Colonic mucosa (tissue), 4 donors: ENCODE results near the gene EPX. TPM values are rescaled to one million over a fixed set of nuclear protein-coding genes. Genes with fewer than 3 reads are reported as not detected.

Experiments used
- DNase-seq: peaks from one replicate; pipeline ENCODE4 v3.0.0-alpha.2; 2020
- H3K27ac ChIP-seq: fragments of 200-600 bp; one replicate; pipeline ENCODE4 v1.8.0; 2021
- H3K27me3 ChIP-seq: fragments of 200-600 bp; one replicate; pipeline ENCODE4 v1.8.0; 2021
- H3K36me3 ChIP-seq: fragments of 200-600 bp; one replicate; pipeline ENCODE4 v1.8.0; 2021
- H3K4me1 ChIP-seq: fragments of 200-600 bp; one replicate; pipeline ENCODE4 v1.8.0; 2021; ENCODE audit warnings: mild to moderate bottlenecking
- H3K4me3 ChIP-seq: fragments of 200-600 bp; one replicate; pipeline ENCODE4 v1.8.0; 2021
- H3K9ac ChIP-seq, 2 donors: one replicate each; pipeline ENCODE4 v1.7.0; 2013; ENCODE audit warnings: control low read depth in 2 of 2, low read depth in 2 of 2, low read length in 2 of 2
- H3K9me3 ChIP-seq: fragments of 200-600 bp; one replicate; pipeline ENCODE4 v1.8.0; 2021
- intact Hi-C: fragments of 100-400 bp; cut with DNase I; formaldehyde crosslinking; loops from one replicate; pipeline ENCODE4 v1.14.1; 2022
- total RNA-seq, 2 donors: library from RNA; stranded (reverse); fragmentation: NEBNext Ultra II Directional in 1 of 2; extraction: Animal tissue kit (Norgen Biotek cat#: 25700) in 1 of 2; gene quantifications; one replicate each; pipeline ENCODE4 v1.2.1, GENCODE V29; 2021
- TF ChIP-seq, protein P1 (sequence below): fragments of 200-600 bp; IDR thresholded peaks from one replicate; pipeline ENCODE4 v1.8.0; 2022; ENCODE audit warnings: antibody characterized with exemption, mild to moderate bottlenecking
- donor health status: healthy.
- donor health status: DM: no; HTN: no; CAD: no.
- donor health status: DM: no; HTN: no; CAD: no.

The EPX gene
- total RNA-seq, 2 donors from 2014 or later: not detected

DNA sequence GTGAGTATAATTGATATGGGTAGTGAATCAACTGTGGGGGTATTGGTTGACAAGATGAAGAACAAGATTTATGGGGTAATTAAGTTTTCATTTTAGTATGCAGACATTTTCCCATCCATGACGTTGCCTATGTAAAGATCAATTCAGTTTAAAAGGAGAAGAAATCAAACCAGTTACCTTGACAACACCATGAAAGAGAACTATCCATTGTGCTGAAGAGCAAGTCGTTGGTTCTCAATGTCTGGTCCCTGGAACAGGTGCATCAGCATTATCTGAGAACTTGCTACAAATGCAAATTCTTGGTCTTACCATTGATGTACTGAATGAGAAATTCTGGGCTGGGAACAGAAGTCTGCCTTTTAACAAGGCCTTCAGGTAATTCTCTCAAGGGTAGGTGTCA lies 26.5 kb upstream of the EPX start:
- H3K27ac ChIP-seq: no peak overlapping the region

GRCh38 chr17:58166682-58167081 lies 25.8 kb upstream of the EPX start, which contains the start of gene OR4D2:
OR4D2 (plus strand) TSS chr17:58166982; CDS start chr17:58169656, 2,674 bp downstream.
- Histone ChIP-seq H3K27me3 (no peaks in the 10 kb centered on the region), H3K36me3 (no peaks in the 10 kb centered on the region)
- intact Hi-C loops: no loop called here

More for the DNA sequence above, 26.5 kb upstream of the EPX start:
- DNase-seq: no peak
- TF ChIP-seq, protein P1, sequence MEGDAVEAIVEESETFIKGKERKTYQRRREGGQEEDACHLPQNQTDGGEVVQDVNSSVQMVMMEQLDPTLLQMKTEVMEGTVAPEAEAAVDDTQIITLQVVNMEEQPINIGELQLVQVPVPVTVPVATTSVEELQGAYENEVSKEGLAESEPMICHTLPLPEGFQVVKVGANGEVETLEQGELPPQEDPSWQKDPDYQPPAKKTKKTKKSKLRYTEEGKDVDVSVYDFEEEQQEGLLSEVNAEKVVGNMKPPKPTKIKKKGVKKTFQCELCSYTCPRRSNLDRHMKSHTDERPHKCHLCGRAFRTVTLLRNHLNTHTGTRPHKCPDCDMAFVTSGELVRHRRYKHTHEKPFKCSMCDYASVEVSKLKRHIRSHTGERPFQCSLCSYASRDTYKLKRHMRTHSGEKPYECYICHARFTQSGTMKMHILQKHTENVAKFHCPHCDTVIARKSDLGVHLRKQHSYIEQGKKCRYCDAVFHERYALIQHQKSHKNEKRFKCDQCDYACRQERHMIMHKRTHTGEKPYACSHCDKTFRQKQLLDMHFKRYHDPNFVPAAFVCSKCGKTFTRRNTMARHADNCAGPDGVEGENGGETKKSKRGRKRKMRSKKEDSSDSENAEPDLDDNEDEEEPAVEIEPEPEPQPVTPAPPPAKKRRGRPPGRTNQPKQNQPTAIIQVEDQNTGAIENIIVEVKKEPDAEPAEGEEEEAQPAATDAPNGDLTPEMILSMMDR: no peak
- no peaks in the 10 kb centered on the region for H3K27me3 ChIP-seq
- H3K9ac ChIP-seq: no peak overlapping the region
- intact Hi-C loops: no loop called here
- no peaks in the 10 kb centered on the region for H3K36me3 ChIP-seq
- no peaks in the 10 kb centered on the region for H3K9me3 ChIP-seq
- no peak overlapping the region for H3K4me3 ChIP-seq
- no peaks in the 10 kb centered on the region for H3K4me1 ChIP-seq

GRCh38 chr17:58170622-58171021 lies 21.9 kb upstream of the EPX start:
- H3K36me3 ChIP-seq: no peaks in the 10 kb centered on the region
- H3K4me1 ChIP-seq: no peaks in the 10 kb centered on the region
- TF ChIP-seq, protein P1: no peak
- H3K27ac ChIP-seq: no peak overlapping the region
- H3K9ac ChIP-seq: no peak overlapping the region
- no peaks in the 10 kb centered on the region for H3K9me3 ChIP-seq
- no peaks in the 10 kb centered on the region for H3K27me3 ChIP-seq
- intact Hi-C loops: no loop called here
- no peak overlapping the region for H3K4me3 ChIP-seq
- DNase-seq: no peak

More at GRCh38 chr17:58166682-58167081, 25.8 kb upstream of the EPX start, which contains the start of gene OR4D2:
- TF ChIP-seq, protein P1: no peak
- DNase-seq: no peak
- H3K9me3 ChIP-seq: no peaks in the 10 kb centered on the region
- H3K4me1 ChIP-seq: no peaks in the 10 kb centered on the region
- no peak within 1 kb of the TSS for H3K27ac ChIP-seq
- no peak within 1 kb of the TSS for H3K4me3 ChIP-seq
- no peak within 1 kb of the TSS for H3K9ac ChIP-seq

DNA sequence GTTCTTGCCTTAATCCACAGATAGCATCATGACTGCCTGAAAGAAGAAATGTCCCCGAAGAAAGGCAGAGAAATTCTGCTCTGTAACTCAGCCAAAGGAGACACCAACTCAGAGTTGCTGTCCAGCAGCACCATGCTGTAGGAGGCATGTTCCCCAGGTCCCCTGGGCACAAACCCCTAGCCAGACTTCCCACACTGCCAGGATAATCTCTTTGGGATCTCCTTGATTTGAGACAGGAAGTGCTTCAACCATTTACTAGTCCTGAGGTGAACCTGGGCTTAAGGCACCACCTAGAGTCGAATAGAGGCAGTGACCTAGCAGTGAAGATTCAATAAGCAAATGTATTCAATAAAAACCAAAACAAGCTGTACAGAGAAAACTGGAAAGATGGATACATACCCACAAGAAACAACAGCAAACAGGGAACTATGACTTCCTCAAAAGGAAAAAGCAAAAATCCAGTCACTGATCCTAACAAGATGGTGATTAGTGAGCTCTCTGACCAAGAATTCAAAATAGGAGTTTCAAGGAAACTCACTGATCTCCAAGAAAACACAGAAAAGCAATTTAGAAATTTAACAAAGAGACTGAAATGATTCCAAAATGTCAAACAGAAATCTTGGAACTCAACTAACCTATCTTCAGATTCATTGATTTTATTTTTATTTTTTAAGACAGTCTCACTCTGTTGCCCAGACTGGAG lies 20.0 kb upstream of the EPX start:
- H3K9ac ChIP-seq: no peak overlapping the region
- no peak overlapping the region for H3K27ac ChIP-seq
- TF ChIP-seq, protein P1: peak; percentile 28
- H3K4me3 ChIP-seq: no peak overlapping the region
- no peaks in the 10 kb centered on the region for H3K27me3 ChIP-seq
- H3K4me1 ChIP-seq: no peaks in the 10 kb centered on the region
- intact Hi-C loops: no loop called here
- H3K36me3 ChIP-seq: no peaks in the 10 kb centered on the region
- no peak for DNase-seq
- H3K9me3 ChIP-seq: no peaks in the 10 kb centered on the region

DNA sequence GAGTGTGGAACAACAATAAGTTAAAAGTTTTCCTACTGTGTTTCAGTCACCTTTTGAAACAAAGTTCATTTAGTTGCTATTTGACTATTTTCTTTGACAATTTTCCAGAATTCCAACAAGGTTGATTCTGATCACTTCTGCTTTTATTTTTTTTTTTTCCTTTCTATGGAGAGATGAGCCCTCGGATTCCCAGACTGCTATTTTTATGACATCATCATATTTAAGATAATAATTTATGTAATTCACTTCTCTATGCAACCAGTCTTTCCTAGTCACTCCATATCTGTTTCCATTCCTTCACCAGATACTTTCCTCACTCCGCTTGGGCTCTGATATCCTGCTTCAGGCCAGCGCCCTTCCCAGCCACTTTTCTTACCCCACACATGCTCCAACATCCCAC lies 17.7 kb upstream of the EPX start:
- TF ChIP-seq, protein P1: no peak

More for the DNA sequence above, 17.7 kb upstream of the EPX start:
- DNase-seq: no peak
- intact Hi-C loops: no loop called here
- no peaks in the 10 kb centered on the region for H3K4me1 ChIP-seq
- no peaks in the 10 kb centered on the region for H3K27me3 ChIP-seq
- no peak overlapping the region for H3K4me3 ChIP-seq
- no peaks in the 10 kb centered on the region for H3K9me3 ChIP-seq
- H3K36me3 ChIP-seq: no peaks in the 10 kb centered on the region
- no peak overlapping the region for H3K9ac ChIP-seq
- no peak overlapping the region for H3K27ac ChIP-seq
